PC-3 (cell line): ENCODE measurements around the gene CAST.

ENCODE experiments used
- EZH2 ChIP-seq: fragments of 300-600 bp; sonication (generic); IDR thresholded peaks from one replicate; pipeline ENCODE4 v1.6.1; 2017; ENCODE audit warnings: antibody characterized with exemption, mild to moderate bottlenecking, low read length; ENCODE audit not compliant: unreplicated experiment
- EZH2phosphoT487 ChIP-seq: fragments of 300-600 bp; sonication (generic); IDR thresholded peaks from 2 replicates; pipeline ENCODE4 v1.6.1; 2018; ENCODE audit warnings: mild to moderate bottlenecking, antibody characterized with exemption, low read length, borderline replicate concordance
- TF ChIP-seq, protein P1 (sequence below): fragments of 300-600 bp; sonication (generic); conservative IDR thresholded peaks from 2 replicates; pipeline ENCODE4 v1.5.1; 2017; ENCODE audit warnings: antibody characterized with exemption, low read depth, mild to moderate bottlenecking, low read length

DNA sequence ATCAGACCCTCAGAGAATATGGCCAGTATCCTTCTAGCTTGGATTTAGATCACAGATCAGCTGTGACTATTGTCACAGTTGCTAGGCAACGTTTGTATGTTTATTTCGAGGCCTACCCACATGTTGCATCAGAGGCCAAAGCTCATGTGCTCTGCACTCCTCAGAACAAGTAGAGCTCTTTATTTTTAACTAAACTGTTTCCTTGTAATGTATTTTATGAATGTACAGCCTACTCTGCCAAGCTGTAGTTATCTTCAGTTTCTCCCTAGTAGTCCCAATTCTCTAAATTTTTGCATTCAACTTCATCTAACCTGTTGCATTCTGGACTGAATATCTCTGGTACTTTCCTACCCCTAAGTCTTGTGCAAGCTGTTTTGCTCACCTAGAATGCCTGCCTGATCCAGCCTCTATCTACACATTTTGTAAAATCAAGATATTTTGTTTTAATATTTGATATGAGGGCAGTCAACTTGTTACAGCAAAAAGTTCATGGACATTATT lies 52.8 kb downstream of the CAST start:
- TF ChIP-seq, protein P1, sequence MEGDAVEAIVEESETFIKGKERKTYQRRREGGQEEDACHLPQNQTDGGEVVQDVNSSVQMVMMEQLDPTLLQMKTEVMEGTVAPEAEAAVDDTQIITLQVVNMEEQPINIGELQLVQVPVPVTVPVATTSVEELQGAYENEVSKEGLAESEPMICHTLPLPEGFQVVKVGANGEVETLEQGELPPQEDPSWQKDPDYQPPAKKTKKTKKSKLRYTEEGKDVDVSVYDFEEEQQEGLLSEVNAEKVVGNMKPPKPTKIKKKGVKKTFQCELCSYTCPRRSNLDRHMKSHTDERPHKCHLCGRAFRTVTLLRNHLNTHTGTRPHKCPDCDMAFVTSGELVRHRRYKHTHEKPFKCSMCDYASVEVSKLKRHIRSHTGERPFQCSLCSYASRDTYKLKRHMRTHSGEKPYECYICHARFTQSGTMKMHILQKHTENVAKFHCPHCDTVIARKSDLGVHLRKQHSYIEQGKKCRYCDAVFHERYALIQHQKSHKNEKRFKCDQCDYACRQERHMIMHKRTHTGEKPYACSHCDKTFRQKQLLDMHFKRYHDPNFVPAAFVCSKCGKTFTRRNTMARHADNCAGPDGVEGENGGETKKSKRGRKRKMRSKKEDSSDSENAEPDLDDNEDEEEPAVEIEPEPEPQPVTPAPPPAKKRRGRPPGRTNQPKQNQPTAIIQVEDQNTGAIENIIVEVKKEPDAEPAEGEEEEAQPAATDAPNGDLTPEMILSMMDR: no peak
- no peak for TF ChIP-seq EZH2
- no peak for TF ChIP-seq EZH2phosphoT487
